ENCODE measurements around the gene MYL3.
A peak's percentile ranks its signal among the peaks of the same experiment; 100 is the strongest.

Gene MYL3

DNA sequence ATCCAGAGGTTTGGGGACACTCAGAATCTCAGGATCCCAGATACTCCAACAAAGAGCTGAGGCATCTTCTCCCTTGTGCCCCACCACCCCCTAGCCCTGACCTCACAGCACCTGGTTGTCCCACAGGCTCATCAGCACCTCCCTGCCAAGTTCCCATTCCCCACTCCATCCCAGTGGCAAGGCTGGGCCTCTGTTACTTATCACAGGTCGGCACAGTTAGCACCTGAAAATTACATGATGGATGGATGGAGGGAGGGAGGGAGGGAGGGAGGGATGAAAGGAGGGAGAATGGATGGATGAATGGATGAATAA, 12.8 kb downstream of the MYL3 start:
- TF ChIP-seq, protein P1, sequence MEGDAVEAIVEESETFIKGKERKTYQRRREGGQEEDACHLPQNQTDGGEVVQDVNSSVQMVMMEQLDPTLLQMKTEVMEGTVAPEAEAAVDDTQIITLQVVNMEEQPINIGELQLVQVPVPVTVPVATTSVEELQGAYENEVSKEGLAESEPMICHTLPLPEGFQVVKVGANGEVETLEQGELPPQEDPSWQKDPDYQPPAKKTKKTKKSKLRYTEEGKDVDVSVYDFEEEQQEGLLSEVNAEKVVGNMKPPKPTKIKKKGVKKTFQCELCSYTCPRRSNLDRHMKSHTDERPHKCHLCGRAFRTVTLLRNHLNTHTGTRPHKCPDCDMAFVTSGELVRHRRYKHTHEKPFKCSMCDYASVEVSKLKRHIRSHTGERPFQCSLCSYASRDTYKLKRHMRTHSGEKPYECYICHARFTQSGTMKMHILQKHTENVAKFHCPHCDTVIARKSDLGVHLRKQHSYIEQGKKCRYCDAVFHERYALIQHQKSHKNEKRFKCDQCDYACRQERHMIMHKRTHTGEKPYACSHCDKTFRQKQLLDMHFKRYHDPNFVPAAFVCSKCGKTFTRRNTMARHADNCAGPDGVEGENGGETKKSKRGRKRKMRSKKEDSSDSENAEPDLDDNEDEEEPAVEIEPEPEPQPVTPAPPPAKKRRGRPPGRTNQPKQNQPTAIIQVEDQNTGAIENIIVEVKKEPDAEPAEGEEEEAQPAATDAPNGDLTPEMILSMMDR (IDR thresholded peaks at IDR 0.05; ENCODE audit: low read depth, low read length), result no peak
- Histone ChIP-seq H3K4me3 (ENCODE audit: low read depth, low read length) (no peak overlapping the region), H3K36me3 (no peaks in the 10 kb centered on the region), H3K9me3 (ENCODE audit: severe bottlenecking) (no peaks in the 10 kb centered on the region), H3K27me3 (ENCODE audit: insufficient read depth, low read depth, severe bottlenecking) (no peaks in the 10 kb centered on the region), H3K27ac (no peak overlapping the region)
- DNase-seq, result no peak

DNA sequence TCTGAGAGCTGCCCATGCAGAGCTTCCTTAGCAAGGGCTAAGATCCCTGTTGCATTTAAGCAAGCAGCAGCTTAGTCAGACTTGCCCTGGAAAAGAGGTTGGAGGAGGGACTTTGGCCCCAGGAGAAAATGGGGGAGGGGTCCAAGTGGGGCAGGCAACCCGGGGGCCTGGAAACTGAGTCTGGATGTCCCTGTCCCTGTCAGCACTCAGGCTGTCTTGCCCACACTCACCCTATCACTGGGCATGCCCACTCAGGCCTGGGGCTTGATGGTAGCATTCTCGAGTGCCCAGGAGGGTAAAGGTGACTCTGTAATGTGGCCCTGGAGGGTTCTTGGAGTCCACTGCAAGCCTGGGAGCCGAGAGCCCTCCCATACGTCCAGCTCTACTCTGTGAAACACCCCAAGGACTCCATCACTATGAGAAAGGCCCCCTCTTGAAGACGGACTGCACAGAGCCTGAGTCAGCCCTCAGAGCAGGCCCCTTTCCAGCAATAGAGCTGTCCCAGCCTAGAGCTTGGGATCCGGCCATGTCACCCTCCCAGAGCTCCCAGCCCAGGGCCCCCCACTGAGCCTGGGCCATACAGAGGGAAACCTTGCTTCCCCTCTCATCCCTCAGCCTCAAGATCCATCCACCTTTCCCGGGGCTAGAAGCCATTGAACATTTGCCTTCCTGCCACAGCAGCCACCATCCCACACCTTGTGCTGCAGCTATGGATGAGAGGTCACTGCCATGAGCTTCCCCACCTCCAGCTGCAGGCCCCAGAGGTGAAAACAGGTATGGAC, 13.4 kb downstream of the MYL3 start:
- Histone ChIP-seq H3K27ac (no peak overlapping the region), H3K4me3 (ENCODE audit: low read depth, low read length) (no peak overlapping the region), H3K36me3 (no peaks in the 10 kb centered on the region), H3K9me3 (ENCODE audit: severe bottlenecking) (no peaks in the 10 kb centered on the region), H3K27me3 (ENCODE audit: insufficient read depth, low read depth, severe bottlenecking) (no peaks in the 10 kb centered on the region)
- TF ChIP-seq, protein P1 (IDR thresholded peaks at IDR 0.05; ENCODE audit: low read depth, low read length), result no peak
- DNase-seq, result no peak

DNA sequence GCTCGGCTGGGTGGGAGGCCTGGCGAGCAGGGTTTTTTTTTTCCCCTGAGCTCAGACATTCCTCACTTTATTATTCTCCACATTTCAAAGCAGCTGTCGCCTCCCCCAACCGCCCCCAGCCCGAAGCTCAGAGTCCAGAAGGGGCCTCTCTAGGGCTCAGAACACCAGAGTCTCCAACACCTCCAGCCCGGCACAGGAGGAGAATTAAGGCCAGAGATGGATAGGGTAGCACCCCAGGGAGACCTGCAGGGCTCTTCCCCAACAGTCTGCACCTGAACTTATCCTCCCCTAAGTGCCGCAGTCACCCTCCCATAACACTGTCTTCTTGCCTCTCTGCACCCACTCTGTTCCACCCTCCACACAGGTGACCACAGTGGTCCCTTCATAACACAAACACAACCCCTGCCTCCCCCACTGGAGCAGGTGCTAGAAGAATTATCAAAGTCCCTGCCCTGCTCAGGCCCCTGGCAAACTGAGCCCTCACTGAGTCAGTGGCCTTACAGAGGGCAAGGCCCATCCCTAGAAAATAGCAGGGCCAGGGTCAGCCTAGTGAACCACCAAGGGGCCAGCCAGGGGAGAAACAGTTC, 14.1 kb downstream of the MYL3 start:
- Histone ChIP-seq H3K36me3 (no peaks in the 10 kb centered on the region), H3K9me3 (ENCODE audit: severe bottlenecking) (no peaks in the 10 kb centered on the region), H3K27ac (no peak overlapping the region), H3K4me3 (ENCODE audit: low read depth, low read length) (no peak overlapping the region), H3K27me3 (ENCODE audit: insufficient read depth, low read depth, severe bottlenecking) (no peaks in the 10 kb centered on the region)
- DNase-seq, result no peak
- TF ChIP-seq, protein P1 (IDR thresholded peaks at IDR 0.05; ENCODE audit: low read depth, low read length), result no peak

DNA sequence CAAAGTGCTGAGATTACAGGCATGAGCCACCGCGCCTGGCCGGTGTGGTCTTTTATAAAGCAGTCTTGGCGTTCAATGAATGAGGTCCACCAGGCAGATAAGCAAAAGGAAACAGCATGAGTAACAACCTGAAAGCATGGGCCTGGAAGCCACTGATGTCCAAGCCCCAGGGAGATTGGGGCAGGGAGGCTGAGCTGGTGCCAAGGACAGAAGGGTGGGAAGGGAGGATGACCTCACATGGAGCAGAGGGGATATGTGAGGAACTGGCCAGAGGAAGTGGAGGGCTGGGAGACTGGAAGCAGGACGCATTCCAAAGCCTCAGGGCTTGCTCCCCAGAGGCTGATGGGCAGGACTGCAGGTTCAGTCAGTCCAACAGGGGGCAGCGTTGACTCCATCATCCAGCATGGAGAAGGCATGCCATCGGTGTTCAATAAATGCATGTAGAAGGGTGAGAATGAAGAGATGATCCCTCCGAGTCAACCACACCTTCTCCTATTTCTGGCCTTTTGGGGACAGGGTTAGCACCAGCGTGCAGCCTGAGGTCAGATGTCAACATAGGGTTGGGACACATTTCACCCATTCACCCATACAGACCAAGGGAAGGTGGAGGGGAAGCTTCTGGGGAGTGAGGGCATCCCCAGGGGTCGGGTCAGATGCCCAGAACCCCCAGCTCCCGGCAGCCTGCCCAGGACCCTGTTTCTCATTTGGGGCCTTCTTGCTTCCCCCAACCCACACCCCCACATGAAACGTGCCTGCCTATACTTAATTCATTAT, 14.8 kb downstream of the MYL3 start:
- no peaks in the 10 kb centered on the region for H3K9me3 ChIP-seq (ENCODE audit: severe bottlenecking)
- H3K4me3 ChIP-seq (ENCODE audit: low read depth, low read length), result no peak overlapping the region
- TF ChIP-seq, protein P1 (IDR thresholded peaks at IDR 0.05; ENCODE audit: low read depth, low read length), result peak; percentile 75
- no peak for DNase-seq
- no peaks in the 10 kb centered on the region for H3K36me3 ChIP-seq
- H3K27me3 ChIP-seq (ENCODE audit: insufficient read depth, low read depth, severe bottlenecking), result no peaks in the 10 kb centered on the region
- H3K27ac ChIP-seq, result no peak overlapping the region

DNA sequence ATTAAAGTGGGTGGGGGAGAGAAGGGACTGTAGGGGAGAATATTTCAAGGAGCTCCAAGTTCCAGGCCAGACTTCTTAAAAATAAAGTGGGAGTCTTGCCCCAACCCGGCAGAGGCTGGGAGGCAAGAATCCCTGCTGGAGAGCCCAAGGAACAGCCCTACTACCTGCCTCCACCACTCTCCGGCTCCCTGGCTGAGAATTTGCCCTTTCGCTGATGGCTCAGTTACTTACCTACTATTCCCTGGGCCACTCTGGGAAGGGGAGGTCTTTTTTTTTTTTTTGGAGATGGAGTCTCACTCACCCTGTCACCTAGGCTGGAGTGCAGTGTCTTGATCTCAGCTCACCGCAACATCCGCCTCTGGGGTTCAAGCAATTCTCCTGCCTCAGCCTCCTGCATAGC, 15.5 kb downstream of the MYL3 start:
- TF ChIP-seq, protein P1 (IDR thresholded peaks at IDR 0.05; ENCODE audit: low read depth, low read length), result no peak
- H3K9me3 ChIP-seq (ENCODE audit: severe bottlenecking), result no peaks in the 10 kb centered on the region
- no peaks in the 10 kb centered on the region for H3K27me3 ChIP-seq (ENCODE audit: insufficient read depth, low read depth, severe bottlenecking)
- no peaks in the 10 kb centered on the region for H3K36me3 ChIP-seq
- H3K27ac ChIP-seq, result no peak overlapping the region
- no peak overlapping the region for H3K4me3 ChIP-seq (ENCODE audit: low read depth, low read length)
- no peak for DNase-seq

All from WERI-Rb-1 (cell line).